ENCODE data around the gene TMEM164.

- TF ChIP-seq, protein P1, sequence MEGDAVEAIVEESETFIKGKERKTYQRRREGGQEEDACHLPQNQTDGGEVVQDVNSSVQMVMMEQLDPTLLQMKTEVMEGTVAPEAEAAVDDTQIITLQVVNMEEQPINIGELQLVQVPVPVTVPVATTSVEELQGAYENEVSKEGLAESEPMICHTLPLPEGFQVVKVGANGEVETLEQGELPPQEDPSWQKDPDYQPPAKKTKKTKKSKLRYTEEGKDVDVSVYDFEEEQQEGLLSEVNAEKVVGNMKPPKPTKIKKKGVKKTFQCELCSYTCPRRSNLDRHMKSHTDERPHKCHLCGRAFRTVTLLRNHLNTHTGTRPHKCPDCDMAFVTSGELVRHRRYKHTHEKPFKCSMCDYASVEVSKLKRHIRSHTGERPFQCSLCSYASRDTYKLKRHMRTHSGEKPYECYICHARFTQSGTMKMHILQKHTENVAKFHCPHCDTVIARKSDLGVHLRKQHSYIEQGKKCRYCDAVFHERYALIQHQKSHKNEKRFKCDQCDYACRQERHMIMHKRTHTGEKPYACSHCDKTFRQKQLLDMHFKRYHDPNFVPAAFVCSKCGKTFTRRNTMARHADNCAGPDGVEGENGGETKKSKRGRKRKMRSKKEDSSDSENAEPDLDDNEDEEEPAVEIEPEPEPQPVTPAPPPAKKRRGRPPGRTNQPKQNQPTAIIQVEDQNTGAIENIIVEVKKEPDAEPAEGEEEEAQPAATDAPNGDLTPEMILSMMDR (conservative IDR thresholded peaks at IDR 0.05 in 1 of 2, IDR thresholded peaks at IDR 0.05 in 1 of 2; ENCODE audit: extremely low read depth in 1 of 2, insufficient read depth in 1 of 2, low read depth in 1 of 2, low read length in 2 of 2) = no peak
- no peak for TF ChIP-seq EZH2 (IDR thresholded peaks at IDR 0.05; ENCODE audit: borderline replicate concordance, low read length)
Observed at GRCh38 chrX:110162131-110162530, 159.2 kb downstream of the TMEM164 start.

Measured in mammary epithelial cell (primary cell).